ENCODE measurements around the gene RNF169. TPM values are rescaled to one million over a fixed set of nuclear protein-coding genes. Genes with fewer than 3 reads are reported as not detected.

The RNF169 gene
- total RNA-seq, 1 donor, result 32.6 TPM

DNA sequence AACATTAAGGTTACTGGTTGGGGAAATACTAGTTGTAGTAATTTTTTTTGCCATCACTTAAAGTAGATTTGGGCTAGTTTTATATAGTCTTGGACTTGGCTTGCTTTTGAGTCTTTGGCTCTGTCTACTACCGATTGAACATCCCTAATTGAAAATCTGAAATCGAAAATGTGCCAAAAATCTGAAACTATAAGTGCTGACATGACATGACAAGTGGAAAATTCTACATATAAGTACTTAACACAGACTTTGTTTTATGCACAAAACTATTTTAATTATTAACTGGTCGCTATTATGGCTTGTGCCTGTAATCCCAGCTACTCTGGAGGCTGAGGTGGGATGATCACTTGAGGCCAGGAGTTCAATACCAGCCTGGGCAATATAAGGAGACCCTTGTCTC lies 22.5 kb downstream of the RNF169 start:
- Histone ChIP-seq H3K4me3 (ENCODE audit: insufficient read depth, low read length) (no peak overlapping the region), H4K20me1 (ENCODE audit: insufficient read depth, low read length) (peaks cover 40% of the 10 kb centered on the region), H3K27me3 (ENCODE audit: insufficient read depth, low read length) (no peaks in the 10 kb centered on the region), H3K4me1 (ENCODE audit: insufficient read depth, low read length) (peaks cover 4% of the 10 kb centered on the region), H3K9me3 (ENCODE audit: low read depth, low read length) (no peaks in the 10 kb centered on the region), H3K79me2 (ENCODE audit: insufficient read depth, low read length) (peaks cover 93% of the 10 kb centered on the region), H3K36me3 (ENCODE audit: insufficient read depth, low read length) (no peaks in the 10 kb centered on the region), H3K4me2 (ENCODE audit: insufficient read depth, low read length) (no peak overlapping the region), H3K27ac (ENCODE audit: low read depth, low read length) (no peak overlapping the region), H2AFZ (ENCODE audit: low read length) (no peak overlapping the region)
- TF ChIP-seq, protein P1, sequence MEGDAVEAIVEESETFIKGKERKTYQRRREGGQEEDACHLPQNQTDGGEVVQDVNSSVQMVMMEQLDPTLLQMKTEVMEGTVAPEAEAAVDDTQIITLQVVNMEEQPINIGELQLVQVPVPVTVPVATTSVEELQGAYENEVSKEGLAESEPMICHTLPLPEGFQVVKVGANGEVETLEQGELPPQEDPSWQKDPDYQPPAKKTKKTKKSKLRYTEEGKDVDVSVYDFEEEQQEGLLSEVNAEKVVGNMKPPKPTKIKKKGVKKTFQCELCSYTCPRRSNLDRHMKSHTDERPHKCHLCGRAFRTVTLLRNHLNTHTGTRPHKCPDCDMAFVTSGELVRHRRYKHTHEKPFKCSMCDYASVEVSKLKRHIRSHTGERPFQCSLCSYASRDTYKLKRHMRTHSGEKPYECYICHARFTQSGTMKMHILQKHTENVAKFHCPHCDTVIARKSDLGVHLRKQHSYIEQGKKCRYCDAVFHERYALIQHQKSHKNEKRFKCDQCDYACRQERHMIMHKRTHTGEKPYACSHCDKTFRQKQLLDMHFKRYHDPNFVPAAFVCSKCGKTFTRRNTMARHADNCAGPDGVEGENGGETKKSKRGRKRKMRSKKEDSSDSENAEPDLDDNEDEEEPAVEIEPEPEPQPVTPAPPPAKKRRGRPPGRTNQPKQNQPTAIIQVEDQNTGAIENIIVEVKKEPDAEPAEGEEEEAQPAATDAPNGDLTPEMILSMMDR (IDR thresholded peaks at IDR 0.05; ENCODE audit: extremely low read depth, low read depth, low read length), result no peak
- DNase-seq (ENCODE audit: insufficient read length, low spot score, missing footprints), result no peak

DNA sequence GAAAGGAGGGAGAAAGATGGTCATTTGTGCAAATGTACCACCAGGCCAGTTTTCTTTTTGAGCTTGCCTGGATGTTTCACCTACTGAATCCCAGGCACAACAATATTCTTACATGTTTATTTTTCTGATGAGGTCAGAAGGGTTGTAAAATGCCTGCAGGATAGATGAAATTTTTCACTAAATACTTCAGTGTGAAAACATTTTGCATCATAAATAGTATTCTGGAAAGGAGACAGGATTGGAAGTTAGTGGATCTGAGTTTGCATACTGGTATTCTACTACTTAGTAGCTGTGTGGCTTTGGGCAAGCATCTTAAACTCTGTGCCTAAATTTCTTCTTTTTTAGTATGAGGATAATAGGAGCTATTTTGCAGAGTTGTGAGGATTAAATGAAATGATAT lies 24.8 kb downstream of the RNF169 start:
- Histone ChIP-seq H4K20me1 (ENCODE audit: insufficient read depth, low read length) (peaks cover 51% of the 10 kb centered on the region), H3K27ac (ENCODE audit: low read depth, low read length) (no peak overlapping the region), H3K36me3 (ENCODE audit: insufficient read depth, low read length) (no peaks in the 10 kb centered on the region), H3K4me1 (ENCODE audit: insufficient read depth, low read length) (peaks cover 4% of the 10 kb centered on the region), H3K4me2 (ENCODE audit: insufficient read depth, low read length) (no peak overlapping the region), H2AFZ (ENCODE audit: low read length) (no peak overlapping the region), H3K9me3 (ENCODE audit: low read depth, low read length) (no peaks in the 10 kb centered on the region), H3K79me2 (ENCODE audit: insufficient read depth, low read length) (peaks cover 97% of the 10 kb centered on the region), H3K4me3 (ENCODE audit: insufficient read depth, low read length) (no peak overlapping the region), H3K27me3 (ENCODE audit: insufficient read depth, low read length) (no peaks in the 10 kb centered on the region)
- DNase-seq (ENCODE audit: insufficient read length, low spot score, missing footprints), result no peak
- TF ChIP-seq, protein P1 (IDR thresholded peaks at IDR 0.05; ENCODE audit: extremely low read depth, low read depth, low read length), result no peak

DNA sequence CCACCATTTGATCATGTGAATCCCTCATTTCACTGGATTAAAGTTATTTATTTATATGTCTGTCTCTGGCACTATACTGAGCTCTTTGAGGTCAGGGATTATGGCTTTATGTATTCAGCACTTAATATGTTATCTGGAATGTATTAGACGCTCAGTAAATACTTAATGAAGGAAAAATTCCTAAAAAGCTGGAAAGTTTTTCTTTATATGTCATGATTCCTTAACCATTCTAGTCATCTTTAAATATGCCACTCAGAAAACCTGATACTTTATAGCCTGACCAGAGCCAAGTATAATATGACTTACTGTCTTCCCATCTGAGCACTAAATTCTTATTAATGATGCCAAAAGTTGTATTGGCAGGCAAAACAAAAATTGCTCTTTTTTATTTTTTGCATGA lies 27.1 kb downstream of the RNF169 start:
- peaks cover 60% of the 10 kb centered on the region for H4K20me1 ChIP-seq (ENCODE audit: insufficient read depth, low read length)
- peaks cover 96% of the 10 kb centered on the region for H3K79me2 ChIP-seq (ENCODE audit: insufficient read depth, low read length)

DNA sequence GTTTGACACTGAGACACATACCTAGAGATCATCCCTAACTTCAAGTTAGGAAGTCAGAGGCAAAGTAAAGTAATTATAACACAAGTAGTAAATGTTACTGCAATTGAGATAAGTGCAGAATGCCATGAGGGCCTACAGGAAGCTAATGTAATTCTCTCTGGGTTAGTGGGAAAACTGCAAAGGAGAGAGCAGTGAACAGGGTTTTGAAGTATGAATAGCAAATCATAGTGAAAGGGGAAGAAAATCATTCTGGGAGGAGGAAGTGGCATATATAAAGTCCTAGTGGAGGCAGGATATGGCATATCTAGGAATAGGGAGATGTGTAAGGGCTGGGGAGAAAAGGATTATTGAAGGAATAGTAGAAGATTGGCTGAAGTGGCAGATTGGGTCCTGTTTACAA lies 27.9 kb downstream of the RNF169 start:
- Histone ChIP-seq H3K36me3 (ENCODE audit: insufficient read depth, low read length) (no peaks in the 10 kb centered on the region), H3K4me1 (ENCODE audit: insufficient read depth, low read length) (peaks cover 17% of the 10 kb centered on the region), H4K20me1 (ENCODE audit: insufficient read depth, low read length) (peaks cover 61% of the 10 kb centered on the region), H3K4me3 (ENCODE audit: insufficient read depth, low read length) (no peak overlapping the region), H3K9me3 (ENCODE audit: low read depth, low read length) (no peaks in the 10 kb centered on the region), H3K27ac (ENCODE audit: low read depth, low read length) (no peak overlapping the region), H3K79me2 (ENCODE audit: insufficient read depth, low read length) (peaks cover 96% of the 10 kb centered on the region), H3K27me3 (ENCODE audit: insufficient read depth, low read length) (no peaks in the 10 kb centered on the region), H2AFZ (ENCODE audit: low read length) (no peak overlapping the region), H3K4me2 (ENCODE audit: insufficient read depth, low read length) (no peak overlapping the region)
- no peak for DNase-seq (ENCODE audit: insufficient read length, low spot score, missing footprints)
- TF ChIP-seq, protein P1 (IDR thresholded peaks at IDR 0.05; ENCODE audit: extremely low read depth, low read depth, low read length), result no peak

More for the DNA sequence above, 27.1 kb downstream of the RNF169 start:
- no peak overlapping the region for H3K27ac ChIP-seq (ENCODE audit: low read depth, low read length)
- H3K9me3 ChIP-seq (ENCODE audit: low read depth, low read length), result no peaks in the 10 kb centered on the region
- H3K4me1 ChIP-seq (ENCODE audit: insufficient read depth, low read length), result peaks cover 13% of the 10 kb centered on the region
- TF ChIP-seq, protein P1 (IDR thresholded peaks at IDR 0.05; ENCODE audit: extremely low read depth, low read depth, low read length), result no peak
- no peak overlapping the region for H3K4me3 ChIP-seq (ENCODE audit: insufficient read depth, low read length)
- no peaks in the 10 kb centered on the region for H3K27me3 ChIP-seq (ENCODE audit: insufficient read depth, low read length)
- no peaks in the 10 kb centered on the region for H3K36me3 ChIP-seq (ENCODE audit: insufficient read depth, low read length)
- no peak overlapping the region for H3K4me2 ChIP-seq (ENCODE audit: insufficient read depth, low read length)
- no peak for DNase-seq (ENCODE audit: insufficient read length, low spot score, missing footprints)
- H2AFZ ChIP-seq (ENCODE audit: low read length), result no peak overlapping the region

Data from osteoblast (primary cell).